ENCODE measurements around the gene ARHGAP32.

Gene ARHGAP32

DNA sequence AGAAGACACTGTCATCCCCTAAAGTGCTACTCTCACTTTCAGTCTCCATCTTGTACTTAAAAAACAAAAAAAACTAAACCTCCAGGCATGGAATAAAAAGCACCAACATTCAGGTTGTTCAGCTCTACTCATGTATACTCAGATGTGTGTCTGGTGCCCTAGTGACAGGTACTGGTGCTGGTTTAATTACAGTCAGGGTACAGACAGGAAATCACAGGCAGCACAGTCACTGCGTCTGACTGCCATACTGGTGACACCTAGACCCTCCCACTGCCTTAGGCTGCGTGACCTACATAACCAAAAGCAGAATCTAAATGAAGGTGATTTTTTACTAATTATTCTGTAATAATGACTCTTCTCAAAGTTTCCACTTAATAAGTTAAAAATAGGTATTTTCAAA, at the start of gene ARHGAP32:
TSS of gene ARHGAP32 (minus strand) at position 176 of the 400 bp plus-strand sequence. CDS start at position 49, 127 bp downstream.
- TF ChIP-seq POLR2A (IDR thresholded peaks at IDR 0.05; ENCODE audit: low read length) (no peak), GATA1 (IDR thresholded peaks at IDR 0.05; ENCODE audit: low read depth, low read length) (no peak)
- no peak for DNase-seq

- DNase-seq: no peak
- TF ChIP-seq GATA1 (IDR thresholded peaks at IDR 0.05; ENCODE audit: low read depth, low read length) (no peak), POLR2A (IDR thresholded peaks at IDR 0.05; ENCODE audit: low read length) (no peak)
Measured at GRCh38 chr11:129239207-129239606, 47.1 kb upstream of the ARHGAP32 start.

GRCh38 chr11:129237880-129238638, 45.9 kb upstream of the ARHGAP32 start:
- no peak for DNase-seq
- no peak for TF ChIP-seq GATA1 (IDR thresholded peaks at IDR 0.05; ENCODE audit: low read depth, low read length)
- no peak for TF ChIP-seq POLR2A (IDR thresholded peaks at IDR 0.05; ENCODE audit: low read length)

GRCh38 chr11:129237456-129237855, 45.3 kb upstream of the ARHGAP32 start:
- no peak for DNase-seq
- TF ChIP-seq POLR2A (IDR thresholded peaks at IDR 0.05; ENCODE audit: low read length) (no peak), GATA1 (IDR thresholded peaks at IDR 0.05; ENCODE audit: low read depth, low read length) (no peak)

GRCh38 chr11:129236850-129237249, 44.7 kb upstream of the ARHGAP32 start:
- no peak for TF ChIP-seq POLR2A (IDR thresholded peaks at IDR 0.05; ENCODE audit: low read length)
- no peak for TF ChIP-seq GATA1 (IDR thresholded peaks at IDR 0.05; ENCODE audit: low read depth, low read length)
- no peak for DNase-seq

GRCh38 chr11:129234978-129235377, 42.9 kb upstream of the ARHGAP32 start:
- DNase-seq: no peak
- TF ChIP-seq GATA1 (IDR thresholded peaks at IDR 0.05; ENCODE audit: low read depth, low read length): no peak
- TF ChIP-seq POLR2A (IDR thresholded peaks at IDR 0.05; ENCODE audit: low read length): no peak

DNA sequence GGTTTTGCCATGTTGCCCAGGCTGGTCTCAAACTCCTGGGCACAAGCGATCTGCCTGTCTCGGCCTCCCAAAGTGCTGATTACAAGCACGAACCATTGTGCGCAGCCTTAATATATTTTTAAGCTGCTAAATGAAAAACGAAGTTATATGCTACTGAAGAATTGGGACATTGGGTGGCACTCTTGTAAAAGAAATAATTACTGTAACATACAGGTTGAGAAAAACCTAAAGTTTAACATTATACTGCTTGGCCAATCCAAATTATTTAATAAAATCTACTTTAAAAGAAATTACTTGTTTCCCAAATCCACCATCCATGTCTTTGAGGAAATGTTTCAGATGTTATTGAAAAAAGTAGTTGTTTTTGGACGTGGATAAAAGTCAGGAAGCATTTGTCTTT, 37.9 kb upstream of the ARHGAP32 start:
- peak in 1 of 2 experiments; percentile 13 for DNase-seq
- TF ChIP-seq POLR2A (IDR thresholded peaks at IDR 0.05; ENCODE audit: low read length) (no peak), GATA1 (IDR thresholded peaks at IDR 0.05; ENCODE audit: low read depth, low read length) (no peak)

- TF ChIP-seq GATA1 (IDR thresholded peaks at IDR 0.05; ENCODE audit: low read depth, low read length): no peak
- TF ChIP-seq POLR2A (IDR thresholded peaks at IDR 0.05; ENCODE audit: low read length): no peak
- DNase-seq: no peak
Measured at GRCh38 chr11:129226207-129226798, 34.2 kb upstream of the ARHGAP32 start.

DNA sequence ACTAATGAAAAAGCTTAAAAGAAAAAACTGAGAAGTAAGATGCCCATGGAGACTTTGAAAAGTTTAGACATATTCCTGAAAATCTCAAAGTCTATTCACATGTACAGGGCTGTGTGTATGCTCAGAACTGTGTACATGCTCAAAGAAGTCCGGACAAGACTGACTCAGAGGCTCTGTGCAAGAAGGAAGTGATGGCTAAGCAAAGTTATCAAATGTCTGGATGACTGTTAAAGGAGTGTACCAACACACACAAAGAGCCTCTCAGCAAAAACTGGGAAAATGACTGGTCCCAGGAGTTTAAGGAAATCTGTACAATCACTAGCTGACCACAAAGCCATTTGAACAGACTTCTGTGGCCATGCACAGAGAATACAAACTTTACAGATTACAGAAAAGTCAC, 33.1 kb upstream of the ARHGAP32 start:
- DNase-seq: no peak
- TF ChIP-seq GATA1 (IDR thresholded peaks at IDR 0.05; ENCODE audit: low read depth, low read length) (no peak), POLR2A (IDR thresholded peaks at IDR 0.05; ENCODE audit: low read length) (no peak)

GRCh38 chr11:129224538-129224937, 32.4 kb upstream of the ARHGAP32 start:
- DNase-seq: no peak
- TF ChIP-seq POLR2A (IDR thresholded peaks at IDR 0.05; ENCODE audit: low read length) (no peak), GATA1 (IDR thresholded peaks at IDR 0.05; ENCODE audit: low read depth, low read length) (no peak)

DNA sequence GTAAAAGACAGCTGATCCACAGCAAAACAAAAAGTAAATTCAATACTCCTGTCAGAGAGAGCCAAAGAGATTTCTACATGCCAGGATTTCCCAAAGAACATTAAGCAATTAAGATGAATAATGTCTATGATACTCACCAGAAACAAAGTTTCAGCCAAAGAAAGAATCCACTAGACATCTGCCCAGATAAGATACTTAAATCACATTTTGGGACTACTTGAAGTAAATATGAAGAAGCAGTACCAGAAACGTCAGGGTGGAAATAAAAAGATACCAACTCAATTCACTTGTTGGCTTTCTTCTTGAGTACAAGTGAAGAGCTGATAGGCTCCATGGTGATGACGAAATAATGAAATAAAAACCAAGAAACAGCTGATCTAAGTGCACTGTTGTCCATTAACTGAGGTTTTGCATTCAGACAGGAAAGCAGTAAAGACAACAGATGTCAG, 31.6 kb upstream of the ARHGAP32 start:
- no peak for DNase-seq
- TF ChIP-seq GATA1 (IDR thresholded peaks at IDR 0.05; ENCODE audit: low read depth, low read length) (no peak), POLR2A (IDR thresholded peaks at IDR 0.05; ENCODE audit: low read length) (no peak)

DNA sequence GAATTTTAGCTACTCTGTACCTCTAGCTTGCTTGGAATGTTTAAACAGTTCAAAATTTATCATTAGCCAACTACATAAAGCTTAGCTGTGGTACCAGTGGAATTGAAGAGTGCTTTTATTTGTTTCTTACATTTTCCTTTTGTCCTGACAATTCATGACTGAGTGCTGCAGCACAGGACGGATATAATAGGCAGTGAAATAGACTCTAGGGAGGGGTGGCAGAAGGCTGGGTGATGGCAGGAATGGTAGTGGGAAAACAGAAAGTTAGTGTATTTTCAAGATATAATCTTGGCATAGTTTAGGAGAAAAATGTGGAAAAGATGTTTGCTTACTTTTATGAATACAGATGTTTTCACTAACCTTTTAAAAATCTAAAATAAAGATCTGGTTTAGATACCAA, 31.1 kb upstream of the ARHGAP32 start:
- TF ChIP-seq POLR2A (IDR thresholded peaks at IDR 0.05; ENCODE audit: low read length) (no peak), GATA1 (IDR thresholded peaks at IDR 0.05; ENCODE audit: low read depth, low read length) (no peak)
- DNase-seq: no peak

GRCh38 chr11:129222158-129222557, 30.0 kb upstream of the ARHGAP32 start:
- TF ChIP-seq POLR2A (IDR thresholded peaks at IDR 0.05; ENCODE audit: low read length) (no peak), GATA1 (IDR thresholded peaks at IDR 0.05; ENCODE audit: low read depth, low read length) (no peak)
- DNase-seq: no peak

- no peak for DNase-seq
- no peak for TF ChIP-seq POLR2A (IDR thresholded peaks at IDR 0.05; ENCODE audit: low read length)
- TF ChIP-seq GATA1 (IDR thresholded peaks at IDR 0.05; ENCODE audit: low read depth, low read length): no peak
Measured at GRCh38 chr11:129215506-129216245, 23.6 kb upstream of the ARHGAP32 start.

All from erythroblast (primary cell).